AG04450 (cell line): ENCODE data around the gene PALLD. TPM values are rescaled to one million over a fixed set of nuclear protein-coding genes. Genes with fewer than 3 reads are reported as not detected.

Experiments
- CTCF ChIA-PET: fragments of 300-600, 350-600 bp; formaldehyde crosslinking; extraction: SDS; loops from one replicate; lab custom pipeline; 2022; ENCODE audit warnings: antibody characterized with exemption, inconsistent platforms; lab: Charles Lee
- POLR2A ChIA-PET: fragments of 350-600 bp; formaldehyde crosslinking; extraction: SDS; loops from one replicate; lab custom pipeline; 2021; ENCODE audit warnings: antibody characterized with exemption, inconsistent platforms; lab: Yijun Ruan, JAX
- DNase-seq: peaks from one replicate; pipeline ENCODE4 v3.0.0-alpha.2; 2011; ENCODE audit warnings: low read depth, low spot score
- H3K27ac ChIP-seq: one replicate; pipeline ENCODE4 v1.5.1; 2012; ENCODE audit warnings: low read depth, low read length, control low read depth
- H3K27me3 ChIP-seq: one replicate; pipeline ENCODE4 v1.6.0; 2012; ENCODE audit warnings: low read length; ENCODE audit not compliant: control insufficient read depth, insufficient read depth
- H3K4me3 ChIP-seq: 2 replicates; pipeline ENCODE4 v1.5.1; 2011; ENCODE audit warnings: mild to moderate bottlenecking, low read depth, low read length, control low read depth
- H3K9me3 ChIP-seq: 2 replicates; pipeline ENCODE4 v1.5.1; 2012; ENCODE audit warnings: low read length; ENCODE audit not compliant: control insufficient read depth, insufficient read depth
- polyA plus RNA-seq: library from polyadenylated mRNA; depleted of rRNA; stranded (reverse); fragments of >200 nt; gene quantifications from 2 replicates; pipeline ENCODE4 v1.2.3, GENCODE V29; 2011
- TF ChIP-seq, protein P1 (sequence below): IDR thresholded peaks from 2 replicates; pipeline ENCODE4 v1.5.1; 2011; ENCODE audit warnings: low read depth, low read length, control low read depth, inconsistent platforms

PALLD gene
- polyA plus RNA-seq, 1 experiment, result 159 TPM

DNA sequence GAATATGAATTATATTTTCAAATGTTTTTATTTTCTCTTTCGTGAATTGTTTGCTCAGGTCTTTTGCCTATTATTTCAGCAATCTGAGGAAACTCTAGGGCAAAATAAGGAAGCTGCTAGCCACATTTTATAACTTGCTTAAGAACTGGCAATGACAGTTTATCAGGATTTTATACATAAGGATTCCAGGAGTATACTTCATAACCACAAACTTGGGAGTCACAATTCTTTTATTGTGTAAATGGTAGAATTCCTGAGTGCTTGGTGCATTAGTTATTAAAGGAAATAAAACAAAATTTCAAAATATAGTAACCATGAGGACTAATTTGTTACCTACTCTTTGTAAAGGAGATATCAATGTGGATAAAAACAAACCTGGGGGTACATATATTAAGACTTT is 54.4 kb downstream of the PALLD start:
- no peak overlapping the region for H3K27ac ChIP-seq
- ChIA-PET POLR2A (no interaction called here), CTCF (interaction anchor here (0.7 to 1.9 kb wide), 3 partner anchors 37 to 125 kb away, joined by 3 to 8 read pairs (median 5); no protein-coding TSS in a partner anchor)
- peak; percentile 55 for DNase-seq
- H3K27me3 ChIP-seq, result no peaks in the 10 kb centered on the region
- TF ChIP-seq, protein P1, sequence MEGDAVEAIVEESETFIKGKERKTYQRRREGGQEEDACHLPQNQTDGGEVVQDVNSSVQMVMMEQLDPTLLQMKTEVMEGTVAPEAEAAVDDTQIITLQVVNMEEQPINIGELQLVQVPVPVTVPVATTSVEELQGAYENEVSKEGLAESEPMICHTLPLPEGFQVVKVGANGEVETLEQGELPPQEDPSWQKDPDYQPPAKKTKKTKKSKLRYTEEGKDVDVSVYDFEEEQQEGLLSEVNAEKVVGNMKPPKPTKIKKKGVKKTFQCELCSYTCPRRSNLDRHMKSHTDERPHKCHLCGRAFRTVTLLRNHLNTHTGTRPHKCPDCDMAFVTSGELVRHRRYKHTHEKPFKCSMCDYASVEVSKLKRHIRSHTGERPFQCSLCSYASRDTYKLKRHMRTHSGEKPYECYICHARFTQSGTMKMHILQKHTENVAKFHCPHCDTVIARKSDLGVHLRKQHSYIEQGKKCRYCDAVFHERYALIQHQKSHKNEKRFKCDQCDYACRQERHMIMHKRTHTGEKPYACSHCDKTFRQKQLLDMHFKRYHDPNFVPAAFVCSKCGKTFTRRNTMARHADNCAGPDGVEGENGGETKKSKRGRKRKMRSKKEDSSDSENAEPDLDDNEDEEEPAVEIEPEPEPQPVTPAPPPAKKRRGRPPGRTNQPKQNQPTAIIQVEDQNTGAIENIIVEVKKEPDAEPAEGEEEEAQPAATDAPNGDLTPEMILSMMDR, result no peak
- H3K9me3 ChIP-seq, result no peaks in the 10 kb centered on the region
- H3K4me3 ChIP-seq, result no peak overlapping the region

DNA sequence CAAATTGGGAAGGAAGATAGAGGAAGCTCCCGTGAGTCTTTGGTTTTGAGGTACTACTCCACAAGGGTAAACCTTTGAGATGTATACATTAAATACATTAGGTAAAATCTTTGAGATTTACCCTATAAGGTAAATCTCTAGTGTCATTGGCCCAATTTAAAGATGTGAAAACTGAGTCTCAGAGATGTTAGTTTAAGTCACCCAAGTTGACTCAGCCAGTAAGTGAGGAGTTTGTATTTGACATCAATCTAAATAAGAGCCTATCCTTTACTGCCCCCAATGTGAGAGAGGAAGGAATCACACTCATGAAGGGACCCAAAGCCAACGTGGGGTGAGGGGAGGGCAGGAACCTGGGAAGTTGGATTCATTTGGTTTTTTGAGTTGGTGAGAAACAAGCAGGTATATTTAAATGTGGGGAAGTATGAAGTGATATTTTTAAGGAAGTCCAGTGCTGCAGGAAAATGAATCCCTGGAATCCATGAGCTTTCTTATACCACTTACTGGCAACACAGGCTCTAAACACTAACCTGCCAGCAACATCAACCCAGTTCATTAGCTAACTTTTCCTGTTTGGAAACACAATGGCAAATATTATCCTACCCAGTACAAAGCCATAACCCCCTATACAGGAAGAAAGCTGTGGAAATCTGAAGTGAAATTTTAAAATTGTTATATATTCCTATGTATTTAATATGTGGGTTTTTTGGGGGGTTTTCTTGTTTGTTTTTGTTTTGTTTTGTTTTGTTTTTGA is 55.3 kb downstream of the PALLD start:
- DNase-seq, result no peak
- CTCF ChIA-PET, result interaction anchor here (1.1 to 1.6 kb wide), 3 partner anchors 33 to 124 kb away, joined by 3 to 5 read pairs (median 4); no protein-coding TSS in a partner anchor
- H3K27ac ChIP-seq, result peak overlapping the region; percentile 43
- H3K27me3 ChIP-seq, result no peaks in the 10 kb centered on the region
- H3K9me3 ChIP-seq, result no peaks in the 10 kb centered on the region
- no peak overlapping the region for H3K4me3 ChIP-seq
- TF ChIP-seq, protein P1, result no peak
- POLR2A ChIA-PET, result no interaction called here

DNA sequence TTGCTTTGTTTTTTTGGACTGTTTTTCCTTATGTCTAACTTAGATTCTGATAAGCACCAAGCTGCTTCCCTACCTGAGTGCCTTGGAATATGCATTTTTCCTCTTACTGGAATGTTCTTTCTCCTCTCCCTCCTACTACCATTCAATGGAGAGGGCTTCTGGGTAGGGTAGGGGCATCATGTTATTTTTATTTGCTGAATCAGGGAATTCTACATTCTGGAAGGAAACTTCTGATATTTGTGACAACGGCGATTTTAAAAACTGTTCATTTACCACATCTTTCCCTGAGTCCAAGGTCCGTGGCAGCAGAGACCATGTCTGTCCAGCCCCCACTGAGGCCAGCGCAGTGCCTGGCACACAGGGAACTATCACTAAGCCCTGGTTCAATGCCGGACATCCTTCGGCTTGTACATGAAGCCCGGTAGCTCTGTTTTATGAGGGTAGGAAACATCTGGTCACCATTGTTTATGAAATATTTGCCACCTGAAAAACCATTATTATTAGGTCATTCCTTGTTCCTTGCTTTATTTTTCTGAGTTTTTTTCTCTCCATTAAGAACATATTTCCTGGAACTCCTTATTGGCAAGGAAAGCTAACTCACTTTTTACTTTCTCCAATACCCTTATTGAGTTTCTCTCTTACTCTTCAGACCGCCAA is 57.0 kb downstream of the PALLD start:
- Histone ChIP-seq H3K27ac (no peak overlapping the region), H3K4me3 (no peak overlapping the region), H3K9me3 (no peaks in the 10 kb centered on the region), H3K27me3 (no peaks in the 10 kb centered on the region)
- ChIA-PET CTCF (interaction anchor here (1.5 kb wide), 1 partner anchor 31 kb away, joined by 5 read pairs; no protein-coding TSS in a partner anchor), POLR2A (no interaction called here)
- TF ChIP-seq, protein P1, result no peak
- no peak for DNase-seq

DNA sequence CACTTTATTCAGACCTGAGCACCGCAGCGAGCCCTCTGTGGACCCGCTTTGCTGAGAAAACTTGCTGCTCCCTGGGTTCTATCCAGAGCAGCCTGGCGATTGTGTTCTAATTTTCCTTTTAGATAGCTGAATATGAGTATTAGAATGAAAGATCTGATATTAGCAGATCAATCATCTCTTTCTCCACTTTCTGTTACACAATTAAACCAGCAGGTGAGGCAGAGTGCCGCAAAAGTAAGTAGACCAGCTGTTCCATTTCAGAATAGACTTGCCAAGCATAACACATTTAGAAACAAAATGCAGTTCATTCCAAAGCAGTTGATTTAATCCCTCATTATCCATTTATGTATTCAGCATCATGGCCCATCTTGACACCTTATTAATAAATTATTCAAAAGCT is 58.6 kb downstream of the PALLD start:
- TF ChIP-seq, protein P1, result no peak
- H3K9me3 ChIP-seq, result no peaks in the 10 kb centered on the region
- POLR2A ChIA-PET, result no interaction called here
- CTCF ChIA-PET, result interaction anchor here (1.5 kb wide), 1 partner anchor 30 kb away, joined by 5 read pairs; no protein-coding TSS in a partner anchor
- no peak for DNase-seq
- H3K27me3 ChIP-seq, result no peaks in the 10 kb centered on the region
- H3K4me3 ChIP-seq, result no peak overlapping the region
- H3K27ac ChIP-seq, result no peak overlapping the region

DNA sequence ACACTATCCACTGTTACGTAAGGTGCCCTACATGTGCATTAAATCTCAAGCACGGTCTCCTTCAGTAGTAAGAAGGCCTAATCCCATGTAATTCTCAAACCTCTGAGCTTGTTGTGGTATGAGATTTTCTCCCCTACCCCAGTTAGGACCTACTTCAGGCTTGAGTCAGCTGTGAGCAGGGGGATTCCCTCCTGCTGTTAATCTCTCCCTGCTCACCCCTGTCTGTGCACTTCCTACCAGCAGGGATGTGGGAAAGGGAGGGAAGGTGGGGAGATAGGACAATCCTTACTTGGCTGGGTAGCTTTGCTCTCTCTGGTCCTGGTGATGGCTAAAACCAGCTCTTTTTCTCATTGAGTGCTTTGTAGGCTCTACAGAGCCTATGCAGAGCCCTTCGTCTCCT is 60.8 kb downstream of the PALLD start:
- ChIA-PET CTCF (interaction anchor here (1.1 kb wide), 1 partner anchor 44 kb away, joined by 3 read pairs; no protein-coding TSS in a partner anchor), POLR2A (no interaction called here)
- DNase-seq, result no peak
- H3K27ac ChIP-seq, result no peak overlapping the region
- no peaks in the 10 kb centered on the region for H3K27me3 ChIP-seq
- TF ChIP-seq, protein P1, result no peak
- no peak overlapping the region for H3K4me3 ChIP-seq
- no peaks in the 10 kb centered on the region for H3K9me3 ChIP-seq
